ENCODE data around the gene RPL31. TPM values are rescaled to one million over a fixed set of nuclear protein-coding genes. Genes with fewer than 3 reads are reported as not detected.

The RPL31 gene
- total and polyA plus RNA-seq, 9 of the 15 experiments (the other 6 are each of a cell fraction or from before 2014, with no cell fraction given), result 1,176 to 6,037 (median 2,997) TPM

DNA sequence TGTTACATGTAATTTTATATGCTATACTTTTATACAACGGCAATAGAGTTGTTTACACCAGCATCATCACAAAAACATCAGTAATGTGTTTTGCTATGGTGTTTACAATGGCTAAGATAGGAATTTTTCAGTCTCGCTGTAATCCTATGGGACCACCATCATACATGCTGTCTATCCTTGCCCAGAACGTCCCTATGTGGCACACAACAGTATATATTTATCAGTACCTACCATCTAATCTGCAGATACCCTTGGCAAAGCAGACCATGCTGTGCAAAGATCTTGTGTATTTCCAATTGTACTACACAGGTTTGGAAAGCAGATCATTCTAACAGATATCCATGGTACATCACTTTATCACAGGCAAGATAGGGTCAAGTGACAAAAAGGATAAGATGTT, 15.3 kb downstream of the RPL31 start:
- Histone ChIP-seq H3K79me2 (ENCODE audit: control insufficient read depth, insufficient read depth, low read length) (peaks cover 4% of the 10 kb centered on the region; the same call in 1 of the 3 replicates), H3K36me3 (ENCODE audit: control insufficient read depth, insufficient read depth, low read length) (peaks cover 45% of the 10 kb centered on the region), H2AFZ (ENCODE audit: low read depth, low read length) (no peak overlapping the region), H3K27ac (ENCODE audit: extremely low read depth, low read depth, low read length) (no peak overlapping the region), H3K9me1 (ENCODE audit: control insufficient read depth, insufficient read depth, low read length) (no peaks in the 10 kb centered on the region), H3K9ac (ENCODE audit: insufficient read depth in 1 of 2, low read depth in 2 of 2, low read length in 2 of 2) (no peak overlapping the region), H3K4me2 (ENCODE audit: insufficient read depth, low read length) (no peak overlapping the region), H3K9me3 (replicated peaks; ENCODE audit: control insufficient read depth, insufficient read depth, low read depth, low read length) (0 out of 2 replicates have a peak, but pooled peaks cover 2% of the 10 kb centered on the region), H4K20me1 (replicated peaks; ENCODE audit: control insufficient read depth, insufficient read depth, low read length) (no peaks in the 10 kb centered on the region), H3K4me1 (replicated peaks in 1 of 2; ENCODE audit: control insufficient read depth in 2 of 2, insufficient read depth in 2 of 2, low read length in 2 of 2) (no peaks in the 10 kb centered on the region), H3K27me3 (ENCODE audit: control insufficient read depth in 2 of 2, insufficient read depth in 2 of 2, low read length in 2 of 2) (no peaks in the 10 kb centered on the region), H3K4me3 (no peak overlapping the region)
- intact Hi-C loops (cut with micrococcal nuclease) (no loop called here), in situ Hi-C loops (cut with MboI) (no loop called here)
- DNase-seq (ENCODE audit: extremely low read depth in 1 of 4, low spot score in 3 of 4) (no peak), FAIRE-seq (no peak), ATAC-seq (no peak)
- CTCF ChIA-PET (ENCODE audit: low intra/inter-chr PET ratio), result no interaction called here
- 86% methylated on average over 3 of the region's 3 CpGs for WGBS (ENCODE audit: insufficient coverage, low coverage, missing lambda C conversion rate)
- no TSS peak for BruUV-seq (replicated peaks)
- TF ChIP-seq, protein P1, sequence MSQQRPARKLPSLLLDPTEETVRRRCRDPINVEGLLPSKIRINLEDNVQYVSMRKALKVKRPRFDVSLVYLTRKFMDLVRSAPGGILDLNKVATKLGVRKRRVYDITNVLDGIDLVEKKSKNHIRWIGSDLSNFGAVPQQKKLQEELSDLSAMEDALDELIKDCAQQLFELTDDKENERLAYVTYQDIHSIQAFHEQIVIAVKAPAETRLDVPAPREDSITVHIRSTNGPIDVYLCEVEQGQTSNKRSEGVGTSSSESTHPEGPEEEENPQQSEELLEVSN (IDR thresholded peaks at IDR 0.05; ENCODE audit: borderline replicate concordance in 1 of 2, extremely low read depth in 1 of 2, insufficient read depth in 1 of 2, insufficient read length in 1 of 2, low read depth in 1 of 2, low read length in 1 of 2, poor library complexity in 1 of 2, severe bottlenecking in 1 of 2), result no peak
- TF ChIP-seq ARNT (IDR thresholded peaks at IDR 0.05), result no peak
- TF ChIP-seq KHSRP (IDR thresholded peaks at IDR 0.05), result no peak
- TF ChIP-seq MCM2 (IDR thresholded peaks at IDR 0.05; ENCODE audit: low read depth), result no peak
- TF ChIP-seq ZZZ3 (IDR thresholded peaks at IDR 0.05), result no peak
- TF ChIP-seq GABPA (tag; conservative IDR thresholded peaks at IDR 0.05; ENCODE audit: low read depth), result no peak
- no peak for TF ChIP-seq PBX2 (CRISPR knock-in tag; IDR thresholded peaks at IDR 0.05; ENCODE audit: low read depth)
- no peak for TF ChIP-seq PBX2 (tag; conservative IDR thresholded peaks at IDR 0.05; ENCODE audit: low read depth)
- no peak for TF ChIP-seq SMAD3 (CRISPR knock-in tag; conservative IDR thresholded peaks at IDR 0.05)
- no peak for TF ChIP-seq DIDO1 (tag; IDR thresholded peaks at IDR 0.05; ENCODE audit: low read depth)
- TF ChIP-seq, protein P2, sequence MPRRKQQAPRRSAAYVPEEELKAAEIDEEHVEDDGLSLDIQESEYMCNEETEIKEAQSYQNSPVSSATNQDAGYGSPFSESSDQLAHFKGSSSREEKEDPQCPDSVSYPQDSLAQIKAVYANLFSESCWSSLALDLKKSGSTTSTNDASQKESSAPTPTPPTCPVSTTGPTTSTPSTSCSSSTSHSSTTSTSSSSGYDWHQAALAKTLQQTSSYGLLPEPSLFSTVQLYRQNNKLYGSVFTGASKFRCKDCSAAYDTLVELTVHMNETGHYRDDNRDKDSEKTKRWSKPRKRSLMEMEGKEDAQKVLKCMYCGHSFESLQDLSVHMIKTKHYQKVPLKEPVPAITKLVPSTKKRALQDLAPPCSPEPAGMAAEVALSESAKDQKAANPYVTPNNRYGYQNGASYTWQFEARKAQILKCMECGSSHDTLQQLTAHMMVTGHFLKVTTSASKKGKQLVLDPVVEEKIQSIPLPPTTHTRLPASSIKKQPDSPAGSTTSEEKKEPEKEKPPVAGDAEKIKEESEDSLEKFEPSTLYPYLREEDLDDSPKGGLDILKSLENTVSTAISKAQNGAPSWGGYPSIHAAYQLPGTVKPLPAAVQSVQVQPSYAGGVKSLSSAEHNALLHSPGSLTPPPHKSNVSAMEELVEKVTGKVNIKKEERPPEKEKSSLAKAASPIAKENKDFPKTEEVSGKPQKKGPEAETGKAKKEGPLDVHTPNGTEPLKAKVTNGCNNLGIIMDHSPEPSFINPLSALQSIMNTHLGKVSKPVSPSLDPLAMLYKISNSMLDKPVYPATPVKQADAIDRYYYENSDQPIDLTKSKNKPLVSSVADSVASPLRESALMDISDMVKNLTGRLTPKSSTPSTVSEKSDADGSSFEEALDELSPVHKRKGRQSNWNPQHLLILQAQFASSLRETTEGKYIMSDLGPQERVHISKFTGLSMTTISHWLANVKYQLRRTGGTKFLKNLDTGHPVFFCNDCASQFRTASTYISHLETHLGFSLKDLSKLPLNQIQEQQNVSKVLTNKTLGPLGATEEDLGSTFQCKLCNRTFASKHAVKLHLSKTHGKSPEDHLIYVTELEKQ (CRISPR knock-in tag; IDR thresholded peaks at IDR 0.05), result no peak
- no peak for TF ChIP-seq RUNX1 (IDR thresholded peaks at IDR 0.05; ENCODE audit: low read depth)
- no peak for TF ChIP-seq U2AF2 (optimal IDR thresholded peaks at IDR 0.05; ENCODE audit: low read depth, low read length)
- TF ChIP-seq TEAD4 (IDR thresholded peaks at IDR 0.05; ENCODE audit: low read length), result no peak
- no peak for TF ChIP-seq TEAD4 (CRISPR knock-in tag; IDR thresholded peaks at IDR 0.05; ENCODE audit: borderline replicate concordance)
- no peak for TF ChIP-seq E2F3 (CRISPR knock-in tag; IDR thresholded peaks at IDR 0.05)
- no peak for TF ChIP-seq MED1 (CRISPR knock-in tag; IDR thresholded peaks at IDR 0.05; ENCODE audit: borderline replicate concordance)
- POLR2A ChIA-PET, result no interaction called here
